Measurements from ENCODE around the gene FOXC1. TPM values are rescaled to one million over a fixed set of nuclear protein-coding genes. Genes with fewer than 3 reads are reported as not detected.

FOXC1 gene
- polyA plus RNA-seq, 12 donors: 1.6 to 4.9 (median 2.3) TPM; not detected in 2

- no peak for DNase-seq
Measured at GRCh38 chr6:1581120-1581991, 28.4 kb upstream of the FOXC1 start.

DNA sequence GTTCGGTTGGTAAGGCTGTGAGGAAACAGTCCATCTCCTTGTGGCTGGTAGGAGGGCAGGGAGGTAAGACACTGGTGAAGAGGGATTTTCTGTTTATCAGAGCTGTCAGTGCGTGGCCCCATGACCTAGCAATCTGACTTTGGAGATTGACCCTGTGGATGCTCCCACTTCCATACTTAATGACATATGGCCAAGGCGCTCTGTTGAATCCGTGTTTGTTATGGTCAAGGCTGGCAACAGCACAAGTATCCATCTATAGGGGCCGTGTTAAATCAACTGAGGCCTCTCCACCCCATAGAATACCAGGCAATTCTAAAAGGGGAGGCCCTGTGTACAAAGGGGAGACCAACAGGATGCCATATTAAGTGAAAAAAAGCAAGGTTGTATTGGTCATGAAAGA is 25.6 kb upstream of the FOXC1 start:
- DNase-seq: no peak

- no peak for DNase-seq
Measured at GRCh38 chr6:1584996-1585668, 24.6 kb upstream of the FOXC1 start.

GRCh38 chr6:1585669-1586049 is 24.1 kb upstream of the FOXC1 start:
- no peak for DNase-seq

GRCh38 chr6:1586256-1586655 is 23.5 kb upstream of the FOXC1 start:
- no peak for DNase-seq

- no peak for DNase-seq
Measured at GRCh38 chr6:1586861-1587450, 22.8 kb upstream of the FOXC1 start.

- no peak for DNase-seq
Measured at GRCh38 chr6:1587546-1587945, 22.2 kb upstream of the FOXC1 start.

DNA sequence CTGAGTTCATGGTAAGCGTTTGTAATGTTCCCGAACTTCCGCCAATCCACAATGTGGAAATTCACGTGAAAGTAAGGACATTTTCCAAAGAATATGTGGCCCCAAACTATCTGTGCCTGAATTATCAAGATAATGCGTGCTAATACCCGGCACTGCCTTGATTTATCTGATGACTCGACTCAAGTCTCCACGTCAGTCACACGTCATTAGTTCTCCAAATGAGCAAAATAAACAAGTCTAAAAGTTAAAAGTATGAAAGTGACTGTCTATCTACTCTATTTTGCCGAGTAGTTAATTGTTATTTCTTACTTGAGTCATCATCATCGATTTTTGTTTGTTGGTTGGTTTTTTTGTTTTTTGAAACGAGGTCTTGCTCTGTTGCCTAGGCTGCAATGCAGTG is 21.7 kb upstream of the FOXC1 start:
- DNase-seq: no peak

DNA sequence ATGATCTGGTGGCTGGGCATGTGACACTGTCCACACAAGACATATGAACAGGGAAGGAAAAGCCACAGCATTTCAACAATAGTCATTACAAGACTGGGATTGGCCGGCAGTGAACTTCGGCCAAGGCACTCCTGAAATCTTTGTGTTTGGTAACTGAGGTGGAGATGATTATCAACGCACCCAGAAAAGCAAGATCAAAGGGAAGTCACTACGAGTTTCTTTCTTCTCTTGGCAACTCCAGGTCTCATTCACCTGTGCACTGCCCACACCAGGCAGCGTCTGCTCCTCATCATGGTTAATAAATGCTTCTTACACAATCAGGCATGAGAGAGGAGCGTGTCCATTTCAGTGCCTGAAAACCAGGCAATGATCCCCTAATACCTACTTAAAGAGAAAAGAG is 20.5 kb upstream of the FOXC1 start:
- DNase-seq: no peak

GRCh38 chr6:1590580-1590979 is 19.1 kb upstream of the FOXC1 start:
- no peak for DNase-seq

DNA sequence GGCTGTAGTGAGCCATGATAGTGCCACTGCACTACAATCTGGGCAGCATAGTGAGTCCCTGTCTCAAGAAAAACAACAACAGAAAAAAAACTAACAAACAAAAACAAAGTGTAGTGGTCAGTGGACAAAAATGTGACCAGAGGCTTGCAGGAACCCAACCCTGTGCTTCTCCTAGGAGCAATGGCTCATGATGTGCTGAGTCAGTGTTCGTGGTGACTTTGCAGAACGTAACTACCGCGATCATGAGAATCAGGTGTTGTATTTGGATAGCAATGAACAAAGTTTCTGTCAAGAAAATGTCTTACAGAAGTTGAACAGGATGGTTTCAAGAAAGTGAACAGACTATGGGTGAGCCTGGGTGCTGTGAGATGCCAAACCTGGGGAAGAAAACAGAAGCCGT is 18.5 kb upstream of the FOXC1 start:
- DNase-seq: no peak

GRCh38 chr6:1591926-1592325 is 17.8 kb upstream of the FOXC1 start:
- DNase-seq: no peak

DNA sequence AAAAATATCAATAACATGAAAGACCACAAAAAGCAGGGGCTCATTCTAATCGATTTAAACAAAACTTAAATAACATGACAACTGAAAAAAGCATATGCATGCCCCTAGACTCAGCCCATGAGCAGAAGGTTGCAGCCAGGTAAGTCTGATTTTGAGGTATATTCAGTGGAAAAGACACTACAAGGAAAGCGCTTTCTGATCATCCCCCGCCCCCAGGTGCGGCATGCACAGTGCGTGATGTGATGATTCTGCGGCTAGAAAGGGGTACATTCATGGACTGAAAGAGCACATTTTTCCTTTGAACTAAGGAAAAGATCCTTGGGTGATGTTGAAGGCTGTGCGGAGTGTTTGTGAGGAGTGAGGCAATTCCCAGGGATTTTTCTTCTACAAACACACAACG is 16.9 kb upstream of the FOXC1 start:
- DNase-seq: no peak

DNA sequence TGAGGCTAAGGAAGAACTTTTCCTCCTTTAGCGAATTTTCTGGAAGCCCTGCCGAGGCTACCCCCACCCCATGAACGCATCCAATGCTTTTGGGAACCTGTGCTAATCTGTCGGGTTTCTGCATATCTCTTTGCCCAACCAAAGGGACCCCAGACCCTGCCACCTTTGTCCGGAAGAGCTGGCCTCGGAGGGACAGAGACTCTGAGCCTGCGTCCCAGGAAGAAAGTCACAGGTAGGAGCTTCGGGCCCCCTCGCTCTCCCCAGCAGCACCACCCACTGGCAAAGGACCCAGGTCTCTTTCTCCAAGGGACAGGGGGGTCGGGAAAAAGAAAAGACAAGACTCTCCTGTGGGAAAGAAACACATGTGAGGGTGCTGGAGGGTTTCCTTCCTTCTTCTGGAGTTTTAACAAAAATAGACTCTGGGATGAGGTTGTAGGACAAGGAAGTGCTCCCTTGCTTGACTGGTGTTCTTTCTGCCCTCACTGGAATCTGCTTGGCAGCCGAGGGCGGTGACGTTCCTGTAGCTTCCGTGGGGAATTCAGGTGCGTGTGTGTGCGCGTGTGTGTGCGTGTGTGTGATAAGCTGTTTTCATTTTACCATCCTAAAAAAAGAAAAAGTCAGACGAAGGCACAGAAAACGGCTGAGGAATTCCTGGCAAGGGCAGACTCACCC is 16.3 kb upstream of the FOXC1 start:
- no peak for DNase-seq

DNA sequence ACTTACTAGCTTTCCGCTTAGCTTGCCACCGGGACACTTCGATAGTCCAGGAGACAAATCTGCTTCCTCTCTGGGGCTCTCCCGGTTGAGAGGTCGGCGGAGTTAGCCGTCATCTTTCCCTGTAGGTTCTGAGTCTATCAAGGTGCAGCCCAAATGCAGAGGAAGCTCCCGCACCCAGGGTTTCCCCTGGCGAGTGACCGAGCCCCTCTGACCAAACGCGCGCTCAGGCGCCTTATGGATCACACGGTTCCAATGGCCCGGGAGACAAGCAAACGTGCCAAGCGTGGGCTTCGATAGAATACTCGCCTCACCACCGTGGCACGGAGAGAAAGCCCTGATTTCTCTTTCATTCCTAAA is 15.8 kb upstream of the FOXC1 start:
- no peak for DNase-seq

DNA sequence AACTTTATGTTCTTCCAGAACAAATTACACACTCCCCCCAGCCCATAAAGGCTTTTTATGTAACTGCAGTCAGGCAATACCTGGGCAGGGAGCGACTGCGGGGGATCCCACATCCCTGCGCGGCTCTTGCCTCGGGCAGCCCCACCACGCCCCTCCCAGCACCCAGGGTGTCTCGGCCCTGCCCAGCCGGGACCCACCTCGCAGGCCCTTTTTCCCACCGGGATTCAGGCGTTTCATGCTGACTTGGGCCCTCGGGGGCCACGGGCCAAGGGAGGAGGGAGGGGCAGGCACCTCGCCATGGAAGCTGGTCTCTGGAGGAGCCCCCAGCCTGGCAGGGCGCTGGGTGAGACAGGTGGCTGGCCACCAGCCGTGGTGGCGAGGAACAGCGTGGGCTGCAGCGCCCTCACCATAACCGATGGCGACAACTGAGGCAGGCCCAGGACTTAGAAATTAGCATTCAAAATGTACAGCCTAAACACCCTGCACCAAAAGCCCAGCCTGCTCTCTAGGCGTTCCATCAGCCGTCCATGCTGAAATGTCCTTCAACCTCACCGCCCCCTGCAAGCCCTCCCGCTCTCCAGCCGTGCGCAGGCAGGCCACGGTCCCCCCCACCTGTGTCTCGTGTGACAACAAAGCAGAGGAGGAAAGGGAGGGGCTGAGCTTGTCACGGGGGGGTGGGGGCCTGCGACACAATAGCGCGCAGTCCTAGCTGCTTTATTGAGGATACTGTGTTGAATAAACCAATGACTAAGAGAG is 15.1 kb upstream of the FOXC1 start:
- no peak for DNase-seq

DNA sequence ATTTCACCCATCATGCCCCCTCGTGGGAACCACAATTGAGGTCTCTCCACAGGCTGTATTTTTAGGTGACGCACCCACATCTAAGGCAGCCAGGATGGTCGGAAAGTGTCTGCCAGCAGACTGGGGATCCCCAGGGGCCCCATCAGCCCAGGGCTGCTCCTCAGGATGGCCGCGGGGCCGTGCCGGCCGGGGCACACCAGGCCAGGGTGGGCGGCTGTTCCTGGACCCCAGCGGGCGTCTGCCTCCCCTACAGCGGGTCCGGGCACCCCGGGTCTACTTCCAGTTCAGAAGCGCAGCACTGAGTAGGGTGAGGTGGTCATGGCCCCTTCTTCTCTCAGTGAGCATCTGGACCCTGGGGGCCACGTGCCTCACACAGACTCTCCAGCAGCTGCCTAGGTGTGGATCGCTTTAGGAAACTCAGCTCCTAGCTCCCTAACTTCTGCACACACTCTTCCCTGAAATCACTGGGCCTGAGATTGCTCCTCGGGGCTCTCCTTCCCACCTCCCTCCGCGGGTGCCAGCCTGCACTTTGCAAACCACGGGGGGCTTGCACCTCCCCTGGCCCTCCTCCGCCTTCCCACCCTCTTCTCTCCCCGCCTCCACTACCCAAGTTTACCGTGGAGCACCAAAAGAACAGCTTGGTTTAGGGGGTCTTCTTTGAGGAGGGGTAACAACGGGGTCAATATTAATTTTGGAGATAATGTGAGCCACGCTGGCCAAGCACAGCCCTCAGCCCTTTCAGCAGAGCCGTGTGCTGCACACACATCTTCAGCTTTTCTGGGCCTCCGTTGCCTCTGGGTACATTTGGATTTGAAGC is 14.2 kb upstream of the FOXC1 start:
- DNase-seq: no peak

DNA sequence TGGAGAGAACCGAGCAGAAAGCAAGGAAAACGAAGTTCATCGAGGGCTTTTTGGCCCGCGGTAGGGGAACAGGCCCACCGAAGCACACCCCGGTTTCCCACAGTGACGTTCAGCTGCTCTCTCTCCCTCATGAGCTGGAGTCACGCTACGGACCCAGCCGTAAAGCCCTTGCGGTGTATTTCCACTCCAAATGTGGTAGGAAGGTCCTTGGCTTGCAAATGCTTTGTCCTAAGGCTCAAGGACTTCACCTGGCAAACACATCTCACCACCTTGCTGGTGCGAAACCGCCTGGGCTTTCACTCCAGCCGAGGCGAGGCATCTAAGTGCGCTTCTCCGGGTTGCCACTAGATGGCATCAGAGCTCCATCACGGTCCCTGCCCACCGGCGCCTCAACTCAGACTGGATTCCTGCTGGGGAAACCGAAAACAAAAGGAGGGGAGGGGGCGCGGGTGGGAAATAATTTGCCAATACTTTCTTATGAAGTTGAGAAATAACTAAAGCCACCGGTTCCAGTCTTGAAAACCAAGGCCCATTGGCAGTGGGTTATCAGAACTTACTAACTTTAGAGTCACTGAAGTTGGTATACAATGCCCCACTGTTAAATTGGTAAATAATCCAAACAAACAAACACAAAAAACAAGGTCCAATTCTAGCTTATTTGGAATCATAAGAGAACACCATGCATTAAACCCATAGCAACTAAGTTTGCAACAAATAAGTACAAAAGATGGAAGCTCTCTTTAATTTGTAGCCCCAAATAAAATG is 13.4 kb upstream of the FOXC1 start:
- no peak for DNase-seq

DNA sequence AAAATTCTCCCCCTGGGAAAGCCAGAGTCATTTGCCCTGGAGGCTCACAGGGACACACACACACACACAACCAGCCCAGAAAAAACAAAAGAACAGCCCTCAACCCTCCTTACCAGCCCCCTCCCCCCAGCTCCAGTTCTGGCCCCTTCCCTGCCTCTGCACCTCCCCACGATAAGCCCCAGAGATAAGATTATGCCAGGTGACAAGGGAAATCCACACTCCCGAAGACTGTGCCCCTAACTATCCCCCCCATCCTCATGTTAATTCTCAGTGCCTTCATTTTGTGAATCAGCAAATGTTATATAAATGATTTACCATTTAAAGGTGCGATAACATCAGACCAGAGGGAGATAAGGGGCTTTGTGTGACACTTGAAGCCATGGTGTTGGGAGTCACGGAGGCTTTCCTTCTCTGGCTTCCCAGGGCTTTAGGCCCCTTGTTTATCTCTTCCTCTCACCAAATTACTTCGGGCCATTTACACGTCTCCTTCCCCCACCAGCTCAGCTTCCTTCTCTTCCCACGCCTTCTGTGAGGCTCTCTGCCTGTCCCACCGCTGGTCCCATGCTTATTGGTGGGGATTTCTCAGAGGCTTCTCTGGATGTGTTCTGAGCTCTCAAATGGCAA is 12.5 kb upstream of the FOXC1 start:
- no peak for DNase-seq

DNA sequence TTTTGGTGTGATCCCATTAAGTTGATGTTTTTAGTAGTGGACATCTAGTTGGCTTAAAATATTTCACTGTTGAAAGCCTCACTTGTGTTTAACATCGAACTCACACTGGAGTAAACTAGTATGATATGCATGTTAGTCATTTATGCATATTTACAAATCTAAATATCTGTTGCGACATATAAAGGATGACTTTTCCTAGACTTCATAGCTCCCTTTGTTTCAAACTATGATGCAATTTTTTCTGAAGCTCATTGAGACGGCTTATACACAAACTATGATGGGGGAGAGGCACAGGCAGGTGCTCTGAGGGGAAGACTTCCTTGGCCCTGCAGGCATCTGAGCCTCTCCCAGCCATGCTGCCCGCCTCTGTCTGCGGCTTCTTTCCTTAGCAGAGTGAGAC is 11.8 kb upstream of the FOXC1 start:
- no peak for DNase-seq

All from muscle of arm (tissue), 12 donors.